NCI-H2171 (cell line): ENCODE results near the gene ADAM8.
"Not testable (repeated sequence)": the region's sequence is repeated elsewhere in the genome, so short reads cannot be mapped to it uniquely, and the experiment has no call there.

Experiments used
- DNase-seq: peaks from one replicate; lab custom pipeline; 2025; lab: John Stamatoyannopoulos, UW

Gene ADAM8

DNA sequence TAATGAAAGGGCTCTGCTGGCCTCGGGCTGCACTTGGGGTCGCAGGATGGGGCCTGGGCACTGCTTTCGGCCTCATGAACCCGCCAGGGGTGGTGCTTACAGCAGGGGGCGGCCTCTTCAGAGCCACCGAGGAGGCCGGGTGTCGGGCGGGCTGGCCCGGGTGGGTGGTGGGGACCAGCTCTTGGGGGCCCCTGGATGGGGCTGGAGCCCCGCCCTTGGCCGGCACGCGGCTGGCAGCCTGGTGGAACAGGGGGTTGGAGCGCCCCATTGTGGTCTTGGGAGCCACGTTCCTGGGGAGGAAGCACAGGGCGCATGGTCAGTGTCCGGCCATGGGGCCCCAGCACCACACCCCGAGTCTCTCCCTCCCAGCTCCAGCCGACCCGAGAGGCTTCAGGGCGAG is 8.8 kb downstream of the ADAM8 start:
- DNase-seq = no peak

DNA sequence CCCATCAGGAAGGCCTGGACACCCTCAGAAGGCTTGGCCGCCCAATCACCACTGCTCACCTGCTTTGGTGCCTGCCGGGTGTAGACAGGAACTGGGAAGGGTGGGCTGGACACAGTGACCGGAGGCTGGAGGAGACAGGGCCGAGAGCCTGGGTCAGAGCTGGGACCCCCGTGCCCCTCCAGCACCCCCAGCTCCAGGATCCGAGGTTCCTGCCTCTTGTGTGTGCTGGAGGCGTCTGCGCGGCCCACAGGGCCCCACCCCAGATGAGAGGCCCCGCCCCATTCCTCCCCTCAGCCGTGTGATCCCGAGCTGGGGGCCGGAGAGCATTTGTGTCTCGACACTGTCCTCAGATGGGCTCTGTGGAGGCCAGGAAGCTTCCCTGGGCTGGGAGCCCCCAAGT is 9.4 kb downstream of the ADAM8 start:
- no peak for DNase-seq

DNA sequence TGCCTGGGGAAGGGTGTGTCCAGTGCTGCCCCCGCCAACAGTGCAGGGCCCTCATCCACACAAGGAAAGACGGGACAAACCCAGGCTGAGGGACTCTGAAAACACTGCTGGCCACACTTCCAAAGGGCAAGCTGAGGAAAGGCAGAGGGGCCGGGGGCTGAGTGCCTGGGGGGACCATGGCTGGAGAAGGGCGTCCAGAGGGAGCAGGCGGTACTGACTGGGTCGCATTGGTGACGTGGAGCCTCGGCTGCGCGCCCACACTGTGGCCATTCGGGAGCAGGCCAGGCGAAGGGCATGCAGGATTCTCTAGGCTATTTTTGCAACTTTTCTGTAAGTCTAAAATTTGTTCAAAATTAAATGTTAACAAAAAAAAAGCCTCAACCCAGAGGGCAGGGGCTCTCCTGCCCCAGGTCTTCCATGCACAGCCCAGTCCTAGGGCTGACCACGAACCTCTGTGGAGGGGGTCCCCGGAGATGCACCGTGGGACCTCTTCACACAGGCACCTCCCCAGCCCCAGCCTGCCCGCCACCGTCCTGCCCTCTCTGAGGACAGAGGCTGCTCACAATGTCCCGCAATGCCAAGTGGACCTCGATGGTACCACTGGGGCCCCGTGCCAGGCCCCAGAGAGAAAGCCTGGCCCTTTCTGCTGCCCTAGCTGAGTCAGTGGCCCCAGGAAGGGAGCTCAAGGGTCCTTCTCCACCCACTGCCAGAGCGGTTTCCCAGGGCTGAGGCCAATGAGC is 10.4 kb downstream of the ADAM8 start:
- no peak for DNase-seq

DNA sequence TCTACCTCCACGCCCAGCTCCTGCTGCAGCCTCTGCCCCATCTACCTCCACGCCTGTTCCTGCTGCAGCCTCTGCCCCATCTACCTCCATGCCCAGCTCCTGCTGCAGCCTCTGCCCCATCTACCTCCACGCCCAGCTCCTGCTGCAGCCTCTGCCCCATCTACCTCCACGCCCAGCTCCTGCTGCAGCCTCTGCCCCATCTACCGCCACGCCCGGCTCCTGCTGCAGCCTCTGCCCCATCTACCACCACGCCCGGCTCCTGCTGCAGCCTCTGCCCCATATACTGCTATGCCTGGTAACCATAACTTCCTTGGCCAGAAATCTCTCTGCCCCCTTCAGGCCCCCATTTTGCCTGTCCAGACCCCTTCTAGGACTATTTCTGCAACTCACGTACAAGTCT is 11.6 kb downstream of the ADAM8 start:
- not testable (repeated sequence) for DNase-seq

DNA sequence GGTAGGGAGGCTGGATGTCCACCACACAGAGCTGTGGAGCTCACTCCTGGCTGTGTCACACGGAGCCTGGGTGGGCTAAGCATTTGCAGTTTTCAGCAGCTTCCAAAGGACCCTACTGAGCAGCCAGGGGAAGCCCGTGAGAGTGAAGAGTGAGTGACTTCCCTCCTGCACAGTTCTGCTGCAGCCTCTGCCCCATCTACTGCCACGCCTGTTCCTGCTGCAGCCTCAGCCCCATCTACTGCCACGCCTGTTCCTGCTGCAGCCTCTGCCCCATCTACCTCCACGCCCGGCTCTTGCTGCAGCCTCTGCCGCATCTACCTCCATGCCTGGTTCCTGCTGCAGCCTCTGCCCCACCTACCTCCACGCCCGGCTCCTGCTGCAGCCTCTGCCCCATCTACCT is 12.2 kb downstream of the ADAM8 start:
- no peak for DNase-seq

DNA sequence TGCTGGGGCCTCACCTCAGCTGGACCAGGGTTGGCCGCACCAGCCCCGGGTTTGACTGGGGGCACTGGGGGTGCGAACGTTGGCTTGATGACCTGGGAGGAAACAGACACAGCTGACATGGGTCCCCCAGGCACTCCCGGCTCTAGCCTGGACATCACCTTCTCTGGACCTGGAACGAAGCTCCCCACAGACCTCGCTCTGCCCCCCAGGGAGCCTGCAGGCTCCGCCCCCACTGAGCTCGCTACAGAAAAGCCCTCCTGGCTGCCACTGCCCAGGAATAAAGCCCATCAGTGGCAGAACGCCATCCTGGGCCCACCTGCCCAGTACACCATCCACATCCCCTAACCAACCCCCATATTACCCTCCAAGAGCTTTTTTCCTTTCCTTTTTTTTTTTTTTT is 13.0 kb downstream of the ADAM8 start:
- DNase-seq = no peak

DNA sequence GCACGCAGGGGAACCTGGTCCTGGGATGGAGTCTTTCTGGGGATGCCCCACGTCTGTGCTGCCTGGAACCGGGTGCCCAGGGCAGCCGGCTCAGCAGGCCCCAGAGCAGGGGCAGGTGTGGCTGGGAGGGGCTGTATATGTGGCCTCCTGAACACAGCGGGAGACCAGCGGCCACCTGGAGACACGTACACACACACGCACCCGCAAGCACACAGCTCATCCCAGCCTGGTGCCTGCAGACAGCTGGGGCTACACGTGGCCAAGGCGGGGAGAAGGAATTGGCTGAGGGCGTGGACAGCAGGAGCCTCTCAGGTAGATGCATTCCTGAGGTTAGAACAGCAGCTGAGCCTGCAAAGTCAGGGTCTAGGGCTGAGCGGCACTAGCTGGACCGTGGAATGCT is 14.0 kb downstream of the ADAM8 start:
- DNase-seq = peak; percentile 48

DNA sequence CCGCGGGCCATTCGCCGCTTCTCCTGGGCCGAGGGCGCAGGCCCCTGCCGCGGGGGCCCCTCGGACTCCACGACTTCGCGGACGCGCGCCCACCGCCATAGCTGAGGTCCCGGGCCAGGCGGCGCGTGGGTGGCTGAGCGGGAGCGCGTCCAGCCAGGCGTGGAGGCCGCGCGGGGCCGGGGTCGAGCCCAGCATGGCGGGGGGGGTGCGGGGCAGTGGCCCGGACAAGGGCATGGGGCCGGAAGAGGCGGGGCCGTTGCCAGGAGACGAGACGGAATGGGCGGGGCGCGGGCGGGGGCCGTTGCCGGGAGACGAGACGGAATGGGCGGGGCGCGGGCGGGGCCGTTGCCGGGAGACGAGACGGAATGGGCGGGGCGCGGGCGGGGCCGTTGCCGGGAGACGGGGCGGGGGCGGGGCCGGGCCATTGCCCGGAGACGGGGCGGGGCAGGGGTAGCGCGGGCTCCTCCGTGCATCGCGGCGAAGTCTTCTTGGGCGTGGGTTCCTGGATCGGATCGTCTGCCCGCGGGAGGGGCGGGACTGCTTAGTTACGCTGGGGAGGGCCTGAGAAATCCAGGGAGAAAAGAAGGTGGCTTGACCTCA is 14.8 kb downstream of the ADAM8 start:
- DNase-seq = peak; percentile 62

DNA sequence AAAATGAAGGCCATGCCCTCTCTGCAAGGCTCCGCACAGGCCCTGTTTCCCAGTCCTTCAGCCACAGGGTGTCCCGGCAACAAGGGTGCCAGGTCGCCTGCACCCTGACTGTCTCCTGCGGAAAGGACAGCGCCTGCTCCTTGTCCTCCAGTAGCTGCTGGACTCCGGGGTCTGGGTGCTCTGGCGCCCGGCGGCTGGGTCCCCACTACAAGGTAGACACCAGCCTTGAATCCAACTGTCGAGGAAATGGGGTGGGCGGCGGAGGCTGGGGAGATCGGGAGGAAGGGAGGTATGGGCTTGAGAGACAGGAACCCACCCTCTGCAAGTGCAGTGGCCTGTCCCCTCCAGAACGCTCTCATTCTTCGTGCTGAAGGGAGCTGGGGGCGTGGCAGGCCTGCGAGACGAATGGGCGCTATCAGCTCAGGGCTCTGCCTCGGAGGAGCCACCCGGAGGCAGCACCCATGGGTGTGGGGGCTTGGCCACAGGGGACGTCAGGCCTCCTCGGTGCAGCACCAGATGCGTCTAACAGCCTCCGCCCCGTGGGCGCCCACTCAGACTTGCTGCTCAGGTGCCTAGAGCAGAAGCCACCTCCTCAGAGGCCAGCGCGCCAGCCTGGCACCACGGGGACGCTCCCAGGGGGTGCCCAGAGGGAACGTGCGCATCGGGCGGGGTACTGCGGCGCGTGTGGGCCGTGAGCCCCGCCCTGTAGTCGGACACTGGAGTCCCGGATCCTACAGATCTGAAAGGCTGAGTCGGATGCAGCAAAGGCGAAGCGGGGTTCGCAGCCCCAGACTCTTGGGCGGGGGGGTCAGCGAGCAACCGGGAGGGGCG is 15.6 kb downstream of the ADAM8 start:
- no peak for DNase-seq

DNA sequence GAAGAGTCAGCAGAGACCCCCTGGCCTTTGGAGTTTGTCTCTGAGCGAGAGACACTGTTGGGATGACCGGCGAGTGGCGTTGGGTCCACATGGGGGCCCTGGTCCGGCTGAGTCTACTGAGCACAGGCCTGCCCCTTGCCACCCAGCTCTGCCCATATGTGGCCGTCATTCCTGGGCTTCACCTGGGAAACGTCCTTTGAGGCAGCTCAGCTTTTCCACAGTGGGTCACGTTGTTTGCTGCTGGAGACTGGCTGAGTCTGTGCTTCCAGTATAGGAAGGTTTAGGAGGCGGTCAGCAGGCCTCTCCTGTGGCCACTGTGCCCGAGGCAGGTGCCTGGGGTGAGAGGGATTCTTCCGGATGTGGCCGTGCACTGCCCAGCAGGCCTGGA is 17.1 kb downstream of the ADAM8 start:
- DNase-seq = no peak

DNA sequence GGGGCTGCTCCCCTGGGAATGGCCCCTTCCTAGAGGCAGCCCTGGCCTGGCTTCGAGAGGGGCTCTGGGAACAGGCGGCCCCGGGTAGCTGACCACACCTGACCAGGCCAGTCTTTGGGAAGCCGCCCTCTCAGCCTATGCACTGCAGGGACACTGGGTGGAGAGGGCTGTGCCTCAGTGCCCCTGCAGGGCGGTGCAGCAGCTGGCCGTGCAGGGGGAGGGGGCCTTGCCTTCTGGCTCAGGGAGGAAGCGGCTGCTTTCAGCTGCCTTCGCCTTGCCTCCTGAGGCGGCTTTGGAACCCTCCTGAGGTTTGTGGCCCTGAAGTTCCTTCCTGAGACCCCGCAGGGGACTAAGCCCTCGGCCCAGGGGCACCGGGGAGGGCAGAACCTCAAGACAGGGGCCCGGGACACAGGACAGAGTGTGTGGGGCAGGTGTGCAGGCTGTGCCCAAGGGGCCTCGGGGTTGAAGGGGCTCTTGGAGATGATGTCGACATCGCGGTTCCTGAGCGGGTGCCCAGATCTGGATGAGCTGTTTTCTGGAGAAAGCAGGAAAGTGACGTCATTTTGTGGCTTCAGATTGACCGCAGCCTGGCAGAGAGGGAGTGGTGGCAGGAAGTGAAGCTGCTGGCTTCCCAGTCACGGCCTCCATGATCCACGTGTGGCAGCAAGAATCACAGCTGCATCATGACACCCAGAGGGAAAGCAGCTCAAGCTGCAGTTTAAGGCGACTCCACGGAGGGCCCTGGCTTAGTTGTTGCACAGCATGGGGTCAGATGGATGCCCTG is 17.7 kb downstream of the ADAM8 start:
- DNase-seq = no peak

DNA sequence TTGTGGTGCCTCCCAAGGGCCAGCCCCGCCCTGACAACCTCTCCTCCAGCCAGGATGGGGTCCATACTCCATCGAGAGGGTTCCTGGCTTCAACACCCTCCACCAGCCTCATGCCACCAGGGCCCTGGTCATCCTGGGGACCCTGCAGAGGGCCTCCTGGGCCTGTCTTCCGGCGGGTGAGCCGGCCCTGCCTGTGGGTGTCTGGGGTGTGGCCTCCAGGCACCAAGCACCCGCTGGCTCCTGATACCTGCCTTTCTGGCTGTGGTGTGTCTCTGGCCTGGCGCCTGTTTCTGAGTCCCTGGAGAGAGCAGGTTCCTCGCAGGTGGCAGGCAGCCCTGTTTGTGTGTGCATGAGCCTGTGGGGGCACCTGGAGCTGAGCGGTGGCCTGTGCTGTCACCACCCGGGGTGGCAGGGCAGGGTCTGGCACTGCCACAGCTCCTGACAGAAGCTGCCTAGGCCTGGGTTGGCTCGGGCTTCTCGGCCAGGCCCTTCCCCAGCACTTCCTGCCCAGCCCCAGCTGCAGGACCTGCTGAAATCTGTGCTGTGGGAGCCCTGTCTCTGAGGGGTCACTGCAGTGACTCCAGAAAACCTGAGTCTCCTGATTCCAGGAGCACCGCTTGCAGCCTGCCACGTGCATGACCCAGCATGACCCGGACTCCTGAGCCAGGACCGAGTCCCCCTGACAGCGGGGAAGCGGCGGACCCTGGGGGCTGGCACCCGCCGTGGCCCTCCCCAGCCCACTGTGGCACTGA is 18.4 kb downstream of the ADAM8 start:
- DNase-seq = peak; percentile 14

DNA sequence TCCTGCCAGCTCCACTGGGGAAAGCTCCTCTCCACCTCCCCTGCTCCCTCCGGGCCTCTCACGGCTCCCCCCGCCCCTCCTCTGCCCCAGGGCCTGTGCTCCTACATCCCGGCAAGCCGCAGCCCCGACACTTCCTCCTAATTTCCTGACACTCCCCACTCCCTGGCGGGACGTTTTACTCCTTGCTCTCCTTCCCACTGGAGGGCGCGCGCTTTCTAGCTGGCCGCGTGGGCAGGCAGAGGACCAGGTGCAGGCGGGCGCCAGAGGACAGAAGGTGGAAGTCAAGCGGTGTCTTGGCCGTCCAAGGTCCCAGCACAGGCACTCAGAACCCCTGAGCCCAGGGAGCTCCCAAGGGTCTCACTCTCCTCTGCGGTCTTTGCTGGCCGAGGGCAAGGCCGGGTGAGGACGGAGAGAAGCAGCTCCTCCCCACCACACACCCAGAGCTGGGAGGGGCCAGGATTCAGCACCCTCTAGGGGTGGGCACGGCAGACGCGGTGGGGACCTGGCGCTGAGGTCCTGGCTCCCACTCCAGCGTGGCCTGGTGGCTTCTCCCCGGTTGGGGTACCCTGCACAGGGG is 19.1 kb downstream of the ADAM8 start:
- no peak for DNase-seq

DNA sequence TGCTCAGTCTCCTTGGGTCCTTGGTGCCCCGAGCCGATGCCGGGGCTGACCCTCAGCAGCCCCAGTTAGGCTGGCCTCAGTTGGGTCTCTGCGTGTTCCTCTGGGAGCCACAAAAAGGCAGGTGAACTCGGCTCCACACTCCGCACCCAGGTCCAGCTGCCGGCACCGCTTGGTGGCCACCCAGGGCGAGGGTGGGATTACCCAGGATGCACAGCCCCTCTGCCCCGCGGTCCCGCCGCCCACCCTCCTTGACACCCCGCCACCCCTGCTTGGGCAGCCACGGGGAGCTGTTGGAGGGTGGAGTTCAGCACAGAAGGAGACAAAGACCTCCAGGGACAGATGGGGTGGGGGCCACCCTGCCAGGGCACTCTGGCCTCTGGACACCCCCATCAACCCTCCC is 21.3 kb downstream of the ADAM8 start:
- DNase-seq = no peak

DNA sequence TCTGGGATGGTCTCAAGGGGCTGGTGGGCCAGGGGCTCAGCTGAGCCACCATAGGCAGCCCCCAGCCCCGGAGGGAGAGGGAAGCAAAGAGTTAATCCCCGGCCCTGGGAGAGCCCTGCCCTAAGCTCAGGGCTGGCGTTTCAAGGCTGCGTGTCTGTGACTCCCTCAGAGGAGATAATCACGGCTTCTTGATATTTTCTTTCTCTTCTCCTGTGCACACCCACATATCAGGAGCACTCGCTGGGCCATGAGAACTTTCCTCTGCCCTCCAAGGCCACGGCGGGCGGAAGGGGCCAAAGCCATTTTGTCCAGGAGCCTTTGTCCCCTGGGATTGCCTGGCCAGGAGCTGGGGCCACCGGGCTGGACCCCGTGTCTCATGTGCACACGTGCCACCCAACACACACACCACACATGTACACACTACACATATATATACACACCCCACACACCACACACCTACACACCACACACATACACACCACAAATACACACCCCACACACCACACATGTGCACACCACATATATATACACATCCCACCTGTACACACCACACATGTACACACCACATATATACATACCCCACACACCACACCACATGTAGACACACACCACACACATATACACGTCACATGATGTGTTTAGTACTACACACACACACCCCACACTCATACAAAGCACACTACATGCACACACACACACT is 22.1 kb downstream of the ADAM8 start:
- DNase-seq = no peak

DNA sequence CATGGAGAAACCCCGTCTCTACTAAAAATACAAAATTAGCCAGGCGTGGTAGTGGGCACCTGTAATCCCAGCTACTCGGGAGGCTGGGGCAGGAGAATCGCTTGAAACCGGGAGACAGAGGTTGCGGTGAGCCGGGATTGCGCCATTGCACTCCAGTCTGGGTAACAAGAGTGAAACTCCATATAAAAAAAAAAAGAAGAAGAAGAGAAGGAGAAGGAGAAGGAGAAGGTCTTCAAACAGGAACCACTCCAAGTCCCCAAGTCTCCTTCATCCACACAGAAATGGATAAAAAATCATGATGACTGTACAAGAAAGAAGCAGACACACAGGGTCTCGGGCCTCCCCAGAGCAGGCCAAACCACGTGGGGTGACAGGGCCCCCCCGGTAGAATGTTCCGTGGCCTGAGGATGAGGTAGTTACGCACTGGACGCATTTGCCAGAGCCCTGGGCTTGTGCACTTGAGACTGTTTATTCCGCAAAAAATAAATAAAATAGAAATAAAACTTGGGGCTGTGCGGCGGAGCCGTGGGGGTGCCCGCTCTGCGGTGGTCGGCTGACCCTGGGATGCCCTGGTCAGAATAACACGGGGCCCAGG is 23.2 kb downstream of the ADAM8 start:
- DNase-seq = no peak

DNA sequence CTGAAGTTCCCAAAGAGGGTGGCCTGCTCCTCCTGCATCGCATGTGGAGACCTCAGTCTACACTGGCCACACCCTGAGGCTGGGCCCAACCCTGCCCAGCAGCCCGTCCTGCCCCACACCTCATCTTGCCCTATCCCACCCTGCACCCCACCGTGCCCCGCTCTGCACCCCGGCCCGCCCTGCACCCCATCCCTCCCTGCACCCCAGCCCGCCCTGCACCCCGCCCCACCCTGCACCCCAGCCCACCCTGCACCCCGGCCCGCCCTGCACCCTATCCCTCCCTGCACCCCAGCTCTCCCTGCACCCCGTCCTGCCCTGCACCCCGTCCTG is 24.5 kb downstream of the ADAM8 start:
- DNase-seq = no peak

DNA sequence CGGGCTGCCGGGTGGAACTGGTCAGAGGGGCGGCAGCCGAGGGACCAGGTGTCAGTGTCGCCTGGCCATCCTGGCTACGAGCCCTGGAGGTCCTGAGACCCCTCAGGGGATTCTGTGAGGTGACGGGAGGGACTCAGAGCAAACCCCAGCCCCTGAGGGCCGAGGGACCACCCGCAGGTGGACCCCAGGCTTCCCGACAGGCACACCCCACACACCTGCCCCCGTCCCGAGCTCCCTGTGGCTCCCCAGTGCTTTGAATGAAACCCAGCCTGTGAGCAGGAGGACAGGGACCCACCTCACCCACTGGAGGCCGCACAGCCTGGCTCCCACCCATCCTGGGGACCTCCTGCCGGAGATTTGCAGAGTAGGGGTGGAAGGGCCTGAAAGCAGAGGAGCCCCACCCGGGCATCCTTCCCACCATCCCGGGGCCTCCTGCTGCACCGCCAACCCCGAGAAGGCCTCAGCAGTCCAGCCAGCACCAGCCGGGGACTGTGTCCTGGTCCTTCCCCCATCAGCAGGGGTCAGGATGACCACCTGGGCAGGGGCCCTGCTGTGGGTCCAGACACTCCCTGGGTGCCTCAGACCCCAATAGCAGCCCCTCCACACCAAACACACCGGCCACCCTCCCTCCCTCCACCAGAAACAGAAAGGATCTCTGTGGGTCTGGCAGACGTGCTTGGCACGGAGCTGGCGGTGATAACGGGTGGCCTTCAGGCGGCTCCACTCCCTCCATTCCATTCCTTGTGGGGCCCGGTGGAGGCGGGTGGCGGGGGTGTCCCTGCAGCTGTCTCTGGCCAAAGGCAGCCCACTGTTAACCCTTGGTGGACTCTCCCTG is 25.1 kb downstream of the ADAM8 start:
- DNase-seq = no peak

DNA sequence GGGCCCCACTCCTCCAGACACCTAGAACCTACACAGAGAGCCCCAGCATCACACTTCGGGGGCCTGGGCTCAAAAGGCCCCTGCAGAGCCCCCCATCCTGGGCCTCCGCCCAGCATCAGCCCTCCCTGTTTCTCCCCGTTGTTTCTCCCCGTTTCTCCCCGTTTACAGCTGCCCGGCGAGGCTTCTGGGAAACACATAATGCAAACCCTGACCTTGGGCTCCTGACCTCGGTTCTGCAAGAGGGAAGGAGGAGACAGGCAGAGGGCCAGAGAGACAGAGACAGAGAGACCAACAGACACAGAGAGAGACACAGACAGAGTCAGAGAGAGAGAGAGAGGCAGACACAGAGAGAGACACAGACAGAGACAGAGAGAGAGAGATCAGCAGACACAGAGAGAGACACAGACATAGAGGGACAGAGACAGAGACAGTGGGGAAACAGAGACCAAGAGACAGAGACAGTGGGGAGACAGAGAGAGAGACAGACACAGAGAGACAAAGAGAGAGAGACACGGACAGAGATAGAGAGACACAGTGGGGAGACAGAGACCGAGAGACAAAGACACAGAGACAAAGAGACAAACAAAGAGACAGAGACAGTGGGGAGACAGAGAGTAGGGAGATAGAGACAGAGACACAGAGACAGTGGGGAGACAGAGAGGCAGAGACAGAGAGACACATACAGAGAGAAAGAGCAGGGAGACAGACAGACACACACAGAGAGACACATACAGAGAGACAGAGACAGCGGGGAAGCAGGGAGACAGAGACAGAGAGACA is 26.5 kb downstream of the ADAM8 start:
- no peak for DNase-seq
